H1 (cell line): ENCODE measurements around the gene BTNL2.
"Not testable (repeated sequence)": the region's sequence is repeated elsewhere in the genome, so short reads cannot be mapped to it uniquely, and the experiment has no call there.

ENCODE experiments used
- CREB1 ChIP-seq: IDR thresholded peaks from 2 replicates; pipeline ENCODE4 v1.6.1; 2012; ENCODE audit warnings: inconsistent platforms
- JUND ChIP-seq: IDR thresholded peaks from 2 replicates; pipeline ENCODE4 v1.6.1; 2011; ENCODE audit warnings: mild to moderate bottlenecking, improper control_type of control experiment, low read length
- POLR2A ChIP-seq, 2 experiments: IDR thresholded peaks; 1 replicate in 1 of 2; 2 replicates in 1 of 2; pipeline ENCODE4 v1.6.1; 2011; ENCODE audit warnings: low read depth in 2 of 2, low read length in 2 of 2, mild to moderate bottlenecking in 2 of 2; ENCODE audit errors: control extremely low read depth in 1 of 2
- SIN3A ChIP-seq, 2 experiments: IDR thresholded peaks in 1 of 2; conservative IDR thresholded peaks in 1 of 2; 2 replicates each; pipeline ENCODE4 v1.6.1; 2011 to 2012; ENCODE audit warnings: low read length in 2 of 2, improper control_type of control experiment in 1 of 2, low read depth in 1 of 2, mild to moderate bottlenecking in 1 of 2
- SP1 ChIP-seq: IDR thresholded peaks from 2 replicates; pipeline ENCODE4 v1.6.1; 2011; ENCODE audit warnings: low read depth, low read length
- ZNF274 ChIP-seq: IDR thresholded peaks from 2 replicates; pipeline ENCODE4 v1.7.0; 2012; ENCODE audit warnings: low read length, borderline replicate concordance; ENCODE audit errors: extremely low read depth
- TF ChIP-seq, protein P1 (sequence below): IDR thresholded peaks from 2 replicates; pipeline ENCODE4 v1.6.1; 2012; ENCODE audit warnings: low read length, inconsistent platforms
- TF ChIP-seq, protein P2 (sequence below), 3 experiments: IDR thresholded peaks; 1 replicate in 2 of 3; 2 replicates in 1 of 3; pipeline versions ENCODE4 v1.5.1 to v1.6.1; 2011; ENCODE audit warnings: low read length in 3 of 3, mild to moderate bottlenecking in 3 of 3, inconsistent platforms in 2 of 3, low read depth in 1 of 3, moderate library complexity in 1 of 3; ENCODE audit not compliant: insufficient read depth in 1 of 3; ENCODE audit errors: control extremely low read depth in 1 of 3
- TF ChIP-seq, protein P3 (sequence below): IDR thresholded peaks from 2 replicates; pipeline ENCODE4 v1.6.1; 2011; ENCODE audit warnings: low read depth, mild to moderate bottlenecking, low read length; ENCODE audit not compliant: insufficient read depth

DNA sequence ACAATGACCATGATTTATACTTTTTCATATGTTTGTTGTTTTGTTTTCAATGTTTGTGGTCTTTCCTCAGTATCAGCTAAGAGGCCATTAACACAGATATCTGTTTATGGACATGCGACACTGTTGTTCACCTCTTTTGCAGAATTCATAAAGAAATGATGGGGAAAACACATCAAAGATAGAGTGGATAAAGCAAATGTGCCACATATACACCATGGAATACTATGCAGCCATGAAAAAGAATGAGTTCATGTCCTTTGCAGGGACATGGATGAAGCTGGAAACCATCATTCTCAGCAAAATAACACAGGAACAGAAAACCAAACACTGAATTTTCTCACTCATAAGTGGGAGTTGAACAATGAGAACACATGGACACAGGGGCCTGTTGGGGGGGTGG is 27.0 kb upstream of the BTNL2 start:
- TF ChIP-seq JUND; CREB1; SIN3A (conservative IDR thresholded peaks at IDR 0.05 in 1 of 2, IDR thresholded peaks at IDR 0.05 in 1 of 2; ENCODE audit: low read depth in 1 of 2, low read length in 2 of 2); ZNF274; POLR2A (IDR thresholded peaks at IDR 0.05; ENCODE audit: control extremely low read depth in 1 of 2, low read depth in 2 of 2, low read length in 2 of 2); SP1: not testable (repeated sequence)
- TF ChIP-seq, protein P1, sequence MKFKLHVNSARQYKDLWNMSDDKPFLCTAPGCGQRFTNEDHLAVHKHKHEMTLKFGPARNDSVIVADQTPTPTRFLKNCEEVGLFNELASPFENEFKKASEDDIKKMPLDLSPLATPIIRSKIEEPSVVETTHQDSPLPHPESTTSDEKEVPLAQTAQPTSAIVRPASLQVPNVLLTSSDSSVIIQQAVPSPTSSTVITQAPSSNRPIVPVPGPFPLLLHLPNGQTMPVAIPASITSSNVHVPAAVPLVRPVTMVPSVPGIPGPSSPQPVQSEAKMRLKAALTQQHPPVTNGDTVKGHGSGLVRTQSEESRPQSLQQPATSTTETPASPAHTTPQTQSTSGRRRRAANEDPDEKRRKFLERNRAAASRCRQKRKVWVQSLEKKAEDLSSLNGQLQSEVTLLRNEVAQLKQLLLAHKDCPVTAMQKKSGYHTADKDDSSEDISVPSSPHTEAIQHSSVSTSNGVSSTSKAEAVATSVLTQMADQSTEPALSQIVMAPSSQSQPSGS = not testable (repeated sequence)
- TF ChIP-seq, protein P2, sequence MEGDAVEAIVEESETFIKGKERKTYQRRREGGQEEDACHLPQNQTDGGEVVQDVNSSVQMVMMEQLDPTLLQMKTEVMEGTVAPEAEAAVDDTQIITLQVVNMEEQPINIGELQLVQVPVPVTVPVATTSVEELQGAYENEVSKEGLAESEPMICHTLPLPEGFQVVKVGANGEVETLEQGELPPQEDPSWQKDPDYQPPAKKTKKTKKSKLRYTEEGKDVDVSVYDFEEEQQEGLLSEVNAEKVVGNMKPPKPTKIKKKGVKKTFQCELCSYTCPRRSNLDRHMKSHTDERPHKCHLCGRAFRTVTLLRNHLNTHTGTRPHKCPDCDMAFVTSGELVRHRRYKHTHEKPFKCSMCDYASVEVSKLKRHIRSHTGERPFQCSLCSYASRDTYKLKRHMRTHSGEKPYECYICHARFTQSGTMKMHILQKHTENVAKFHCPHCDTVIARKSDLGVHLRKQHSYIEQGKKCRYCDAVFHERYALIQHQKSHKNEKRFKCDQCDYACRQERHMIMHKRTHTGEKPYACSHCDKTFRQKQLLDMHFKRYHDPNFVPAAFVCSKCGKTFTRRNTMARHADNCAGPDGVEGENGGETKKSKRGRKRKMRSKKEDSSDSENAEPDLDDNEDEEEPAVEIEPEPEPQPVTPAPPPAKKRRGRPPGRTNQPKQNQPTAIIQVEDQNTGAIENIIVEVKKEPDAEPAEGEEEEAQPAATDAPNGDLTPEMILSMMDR (IDR thresholded peaks at IDR 0.05; ENCODE audit: control extremely low read depth in 1 of 3, insufficient read depth in 1 of 3, low read depth in 1 of 3, low read length in 3 of 3) = not testable (repeated sequence)
- TF ChIP-seq, protein P3, sequence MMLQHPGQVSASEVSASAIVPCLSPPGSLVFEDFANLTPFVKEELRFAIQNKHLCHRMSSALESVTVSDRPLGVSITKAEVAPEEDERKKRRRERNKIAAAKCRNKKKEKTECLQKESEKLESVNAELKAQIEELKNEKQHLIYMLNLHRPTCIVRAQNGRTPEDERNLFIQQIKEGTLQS = not testable (repeated sequence)
